ENCODE data around the gene MTRFR.
"Not testable (repeated sequence)": the region's sequence is repeated elsewhere in the genome, so short reads cannot be mapped to it uniquely, and the experiment has no call there.

Gene MTRFR

GRCh38 chr12:123237646-123238329 lies 4.6 kb downstream of the MTRFR start:
- peak; percentile 49 for TF ChIP-seq CTCF (IDR thresholded peaks at IDR 0.05; ENCODE audit: borderline replicate concordance, control extremely low read depth, extremely low read depth, insufficient read depth, missing control alignments)
- DNase-seq (ENCODE audit: low spot score) = peak; percentile 52
- in situ Hi-C loops (cut with MboI; ENCODE audit: low sequenced_read_pairs, unreplicated experiment) = loop anchor here (25.0 kb wide), 1 partner anchor 375 kb away; no protein-coding TSS in a partner anchor

- in situ Hi-C loops (cut with MboI; ENCODE audit: low sequenced_read_pairs, unreplicated experiment) = loop anchor here (25.0 kb wide), 1 partner anchor 376 kb away; no protein-coding TSS in a partner anchor
- DNase-seq (ENCODE audit: low spot score) = no peak
- TF ChIP-seq CTCF (IDR thresholded peaks at IDR 0.05; ENCODE audit: borderline replicate concordance, control extremely low read depth, extremely low read depth, insufficient read depth, missing control alignments) = no peak
These were observed 5.1 kb downstream of the MTRFR start for GRCh38 chr12:123238330-123238682.

- no peak for TF ChIP-seq CTCF (IDR thresholded peaks at IDR 0.05; ENCODE audit: borderline replicate concordance, control extremely low read depth, extremely low read depth, insufficient read depth, missing control alignments)
- in situ Hi-C loops (cut with MboI; ENCODE audit: low sequenced_read_pairs, unreplicated experiment) = loop anchor here (25.0 kb wide), 1 partner anchor 377 kb away; no protein-coding TSS in a partner anchor
These were observed 5.7 kb downstream of the MTRFR start for GRCh38 chr12:123238961-123239360.

GRCh38 chr12:123242116-123242904 lies 9.1 kb downstream of the MTRFR start:
- DNase-seq (ENCODE audit: low spot score) = no peak
- no peak for TF ChIP-seq CTCF (IDR thresholded peaks at IDR 0.05; ENCODE audit: borderline replicate concordance, control extremely low read depth, extremely low read depth, insufficient read depth, missing control alignments)
- in situ Hi-C loops (cut with MboI; ENCODE audit: low sequenced_read_pairs, unreplicated experiment) = loop anchor here (25.0 kb wide), 1 partner anchor 380 kb away; no protein-coding TSS in a partner anchor

More at GRCh38 chr12:123238961-123239360, 5.7 kb downstream of the MTRFR start:
- DNase-seq (ENCODE audit: low spot score) = no peak

GRCh38 chr12:123243671-123244262 lies 10.5 kb downstream of the MTRFR start:
- no peak for DNase-seq (ENCODE audit: low spot score)
- in situ Hi-C loops (cut with MboI; ENCODE audit: low sequenced_read_pairs, unreplicated experiment) = loop anchor here (25.0 kb wide), 1 partner anchor 381 kb away; no protein-coding TSS in a partner anchor
- no peak for TF ChIP-seq CTCF (IDR thresholded peaks at IDR 0.05; ENCODE audit: borderline replicate concordance, control extremely low read depth, extremely low read depth, insufficient read depth, missing control alignments)

- TF ChIP-seq CTCF (IDR thresholded peaks at IDR 0.05; ENCODE audit: borderline replicate concordance, control extremely low read depth, extremely low read depth, insufficient read depth, missing control alignments) = no peak
- no peak for DNase-seq (ENCODE audit: low spot score)
- in situ Hi-C loops (cut with MboI; ENCODE audit: low sequenced_read_pairs, unreplicated experiment) = loop anchor here (25.0 kb wide), 1 partner anchor 383 kb away; no protein-coding TSS in a partner anchor
These were observed 12.4 kb downstream of the MTRFR start for GRCh38 chr12:123245678-123246077.

- in situ Hi-C loops (cut with MboI; ENCODE audit: low sequenced_read_pairs, unreplicated experiment) = loop anchor here (25.0 kb wide), 1 partner anchor 386 kb away; no protein-coding TSS in a partner anchor
These were observed 14.9 kb downstream of the MTRFR start for GRCh38 chr12:123248129-123248528.

GRCh38 chr12:123248996-123249741 lies 15.9 kb downstream of the MTRFR start:
- not testable (repeated sequence) for DNase-seq (ENCODE audit: low spot score)
- in situ Hi-C loops (cut with MboI; ENCODE audit: low sequenced_read_pairs, unreplicated experiment) = loop anchor here (25.0 kb wide), 1 partner anchor 387 kb away; no protein-coding TSS in a partner anchor

More at GRCh38 chr12:123248129-123248528, 14.9 kb downstream of the MTRFR start:
- not testable (repeated sequence) for DNase-seq (ENCODE audit: low spot score)

All from GM13976 (cell line).